Stimulated activated CD8-positive, alpha-beta memory T cell treated with anti-CD3 and anti-CD28 coated beads, Interleukin-2, amount 100 ng/mL, for 48 hours (primary cell): Measurements from ENCODE around the gene IGF2.

Experiments used
- DNase-seq, 2 donors: peaks; one replicate each; pipeline ENCODE4 v3.0.0-alpha.2; 2020; ENCODE audit warnings: low read depth in 2 of 2

Gene IGF2

DNA sequence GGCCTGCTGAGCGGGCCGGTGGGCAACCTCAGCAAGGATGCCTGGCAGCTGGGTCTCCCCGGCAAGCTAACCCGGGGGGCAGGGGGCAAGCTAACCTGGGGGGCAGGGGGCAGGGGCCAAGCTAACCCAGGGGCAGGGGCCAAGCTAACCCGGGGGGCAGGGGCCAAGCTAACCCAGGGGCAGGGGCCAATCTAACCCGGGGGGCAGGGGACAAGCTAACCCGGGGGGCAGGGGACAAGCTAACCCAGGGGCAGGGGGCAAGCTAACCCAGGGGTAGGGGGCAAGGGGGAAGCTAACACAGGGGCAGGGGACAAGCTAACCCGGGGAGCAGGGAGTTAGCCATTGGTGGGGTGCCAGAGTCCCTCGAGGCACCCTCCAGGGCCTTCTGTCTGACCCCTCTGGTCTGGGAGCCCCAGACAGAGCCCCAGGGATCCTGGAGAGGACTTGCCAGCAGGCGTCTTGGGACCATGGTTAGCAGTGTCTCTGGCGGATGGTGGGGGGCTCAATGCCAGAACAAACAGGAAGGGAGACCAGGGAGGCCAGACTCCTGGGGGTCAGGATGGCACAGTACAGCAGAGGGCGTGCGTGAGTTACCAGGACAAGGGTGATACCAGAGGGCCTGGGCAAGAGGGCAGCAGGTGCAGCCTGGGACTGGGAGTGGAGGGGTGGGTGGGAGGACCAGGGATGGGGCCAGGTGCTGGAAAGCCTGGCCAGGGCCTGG lies 16.1 kb downstream of the IGF2 start:
- DNase-seq = no peak

DNA sequence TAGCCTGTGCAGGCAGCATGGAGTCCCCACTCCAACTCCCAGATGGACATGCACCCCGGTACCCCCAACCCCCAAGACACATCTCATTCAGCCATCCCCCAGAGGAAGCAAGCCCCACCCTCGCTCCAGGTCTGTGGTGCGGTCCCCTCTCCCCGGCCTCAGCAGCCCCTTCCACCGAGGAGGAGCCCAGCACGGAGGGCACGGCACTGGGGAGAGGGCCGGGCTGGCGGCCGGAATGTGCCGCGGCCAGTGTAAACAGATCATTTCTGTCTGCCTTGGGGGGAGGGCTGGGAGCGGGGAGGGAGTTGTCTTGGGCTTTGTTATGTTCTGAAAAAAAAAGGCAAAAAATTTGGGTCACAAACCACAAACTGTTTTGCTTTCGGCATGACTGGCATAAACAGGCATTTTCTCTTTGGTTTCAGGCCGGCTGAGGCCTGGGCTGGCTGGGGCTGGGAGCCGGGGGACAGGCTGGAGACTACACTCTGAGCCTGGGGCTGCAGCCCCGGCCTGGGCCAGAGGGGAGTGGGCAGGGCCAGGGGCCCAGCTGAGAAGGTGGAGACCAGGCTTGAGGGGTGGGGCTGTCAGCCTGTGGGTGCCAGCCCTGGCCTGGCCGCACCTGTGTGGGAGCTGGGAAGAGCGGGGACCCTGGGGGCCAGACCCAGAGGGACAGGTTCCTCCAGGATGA lies 16.8 kb downstream of the IGF2 start:
- DNase-seq = no peak

DNA sequence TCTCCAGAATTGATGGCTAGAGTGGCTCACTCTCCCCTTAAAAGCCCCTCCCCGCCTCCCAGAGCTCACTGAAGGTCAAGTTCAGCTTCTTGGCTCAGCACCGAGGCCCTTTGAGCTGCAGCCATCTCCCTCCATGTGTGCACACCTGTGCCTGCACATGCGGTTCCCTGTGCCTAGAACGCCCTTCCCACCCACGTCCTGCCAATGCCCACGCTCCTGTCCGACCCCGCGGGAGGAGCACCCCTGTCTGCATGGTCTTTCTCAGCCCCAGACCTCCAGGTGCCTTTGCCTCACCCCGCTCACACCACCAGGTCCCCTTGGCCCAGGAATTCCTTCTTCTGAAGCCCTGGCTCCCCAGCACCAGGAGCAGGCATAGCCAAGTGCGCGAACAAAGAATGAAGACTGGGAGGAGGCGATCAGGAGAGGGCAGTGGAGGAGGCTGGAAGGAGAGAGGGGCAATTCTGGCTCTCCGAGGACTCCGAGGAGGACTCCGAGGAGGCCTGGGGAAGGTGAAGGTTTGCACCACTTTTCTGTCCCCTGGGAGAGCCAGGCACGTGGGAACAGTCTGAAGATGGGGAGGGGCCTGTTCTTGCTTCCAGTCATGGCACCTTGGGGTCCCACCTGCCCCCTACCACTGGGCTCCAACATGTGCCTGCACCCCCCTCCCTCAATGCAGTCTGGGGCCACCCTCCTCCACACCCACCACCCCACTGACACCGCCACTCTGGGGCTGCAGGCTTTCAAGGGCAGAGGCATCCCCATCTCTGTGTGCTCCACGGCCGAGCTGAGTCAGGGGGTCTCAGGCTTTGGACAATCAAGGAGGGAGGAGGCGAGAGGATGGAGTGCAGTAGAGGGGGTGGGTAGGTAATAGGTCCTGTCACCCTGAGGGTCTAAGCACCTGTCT lies 17.7 kb downstream of the IGF2 start:
- no peak for DNase-seq

DNA sequence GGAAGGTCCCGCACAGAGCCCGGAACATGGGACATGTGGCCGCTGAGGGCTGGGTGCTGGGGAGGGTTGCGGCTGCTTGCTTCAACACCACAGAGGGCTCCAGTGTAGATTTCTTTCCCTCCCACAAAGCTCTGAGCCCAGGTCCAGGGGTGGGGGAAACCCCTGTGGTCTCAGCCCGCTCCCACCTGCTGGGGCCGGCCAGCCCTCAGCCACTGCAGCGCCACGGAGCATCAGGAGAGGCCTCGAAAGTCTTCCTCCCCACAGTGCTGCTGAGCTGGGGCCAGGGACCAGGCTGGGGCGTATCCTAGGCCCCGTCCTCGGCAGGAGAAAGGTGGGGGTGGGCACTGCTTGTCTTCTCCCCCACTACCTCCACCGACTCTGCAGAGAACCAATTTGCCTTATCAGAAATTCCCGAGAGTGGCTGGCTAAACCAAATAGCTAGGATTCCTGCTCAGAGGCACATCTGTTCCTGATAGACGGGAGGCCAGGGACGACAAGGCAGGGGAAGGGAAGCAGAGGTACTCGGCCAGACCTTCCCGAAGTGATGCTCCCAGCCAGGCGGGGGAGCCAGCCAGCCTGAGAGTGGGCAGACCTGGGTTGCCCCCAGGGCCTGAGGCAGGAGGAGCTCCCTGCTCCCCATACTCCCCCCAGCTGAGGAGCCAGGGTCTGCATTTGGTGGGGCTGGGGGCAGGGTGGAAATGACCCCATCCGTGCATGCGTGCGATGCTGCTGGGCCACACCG lies 18.7 kb downstream of the IGF2 start:
- no peak for DNase-seq

DNA sequence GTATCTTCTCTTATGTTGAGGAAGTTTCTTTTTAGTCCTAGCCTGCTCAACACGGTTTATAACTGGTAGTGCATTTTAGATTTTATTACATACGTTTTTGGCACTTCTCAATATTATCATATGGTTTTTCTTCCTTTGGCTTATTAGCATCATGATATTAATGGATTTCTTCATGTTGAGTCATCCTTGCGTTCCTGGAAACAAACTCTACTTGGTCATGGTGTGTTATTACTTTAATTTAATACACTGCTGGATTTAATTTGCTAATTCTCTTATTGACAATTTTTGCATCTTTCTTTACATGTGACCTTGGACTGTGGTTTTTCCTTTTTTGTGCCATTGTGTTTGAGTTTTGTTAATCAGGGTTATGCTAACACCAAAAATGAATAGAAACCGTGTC lies 20.5 kb downstream of the IGF2 start:
- DNase-seq = no peak

DNA sequence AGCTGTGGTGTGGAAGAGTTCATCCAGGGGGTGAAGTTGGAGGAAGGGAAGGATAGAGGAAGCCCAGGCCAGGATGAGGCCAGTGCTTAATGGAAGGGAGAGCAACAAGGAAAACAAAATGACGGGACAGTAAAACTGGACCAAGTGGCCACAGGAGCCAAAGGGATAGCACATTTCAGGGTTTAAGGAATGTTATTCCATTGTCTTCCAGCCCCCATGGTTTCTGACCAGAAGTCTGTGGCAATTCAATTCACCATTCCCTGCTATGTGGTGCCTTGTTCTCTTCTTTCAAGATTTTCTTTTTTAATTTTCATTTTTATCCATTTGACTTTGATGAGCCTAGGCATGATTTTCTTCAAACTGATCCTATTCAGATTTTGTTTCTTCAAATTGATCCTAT lies 22.5 kb downstream of the IGF2 start:
- no peak for DNase-seq

DNA sequence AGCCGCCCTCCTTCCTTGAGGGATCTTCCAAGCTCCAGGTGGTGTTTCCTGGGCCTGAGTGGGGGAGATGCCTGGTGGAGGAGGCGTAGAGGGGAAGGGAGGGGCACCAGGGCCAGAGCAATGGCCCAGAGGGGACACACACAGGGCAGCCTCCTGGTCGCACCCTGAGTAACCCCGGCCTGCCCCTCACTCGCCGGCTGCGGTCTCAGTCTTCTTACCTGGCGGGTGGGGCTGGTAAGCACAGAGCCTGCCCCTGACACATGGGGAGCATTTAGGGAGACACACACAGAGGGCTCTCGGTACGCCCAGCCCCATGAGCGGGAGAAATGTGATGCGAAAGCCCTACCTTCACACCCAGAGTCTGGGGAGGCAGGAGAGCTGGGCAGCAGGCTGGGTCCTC lies 23.9 kb downstream of the IGF2 start:
- DNase-seq = no peak

DNA sequence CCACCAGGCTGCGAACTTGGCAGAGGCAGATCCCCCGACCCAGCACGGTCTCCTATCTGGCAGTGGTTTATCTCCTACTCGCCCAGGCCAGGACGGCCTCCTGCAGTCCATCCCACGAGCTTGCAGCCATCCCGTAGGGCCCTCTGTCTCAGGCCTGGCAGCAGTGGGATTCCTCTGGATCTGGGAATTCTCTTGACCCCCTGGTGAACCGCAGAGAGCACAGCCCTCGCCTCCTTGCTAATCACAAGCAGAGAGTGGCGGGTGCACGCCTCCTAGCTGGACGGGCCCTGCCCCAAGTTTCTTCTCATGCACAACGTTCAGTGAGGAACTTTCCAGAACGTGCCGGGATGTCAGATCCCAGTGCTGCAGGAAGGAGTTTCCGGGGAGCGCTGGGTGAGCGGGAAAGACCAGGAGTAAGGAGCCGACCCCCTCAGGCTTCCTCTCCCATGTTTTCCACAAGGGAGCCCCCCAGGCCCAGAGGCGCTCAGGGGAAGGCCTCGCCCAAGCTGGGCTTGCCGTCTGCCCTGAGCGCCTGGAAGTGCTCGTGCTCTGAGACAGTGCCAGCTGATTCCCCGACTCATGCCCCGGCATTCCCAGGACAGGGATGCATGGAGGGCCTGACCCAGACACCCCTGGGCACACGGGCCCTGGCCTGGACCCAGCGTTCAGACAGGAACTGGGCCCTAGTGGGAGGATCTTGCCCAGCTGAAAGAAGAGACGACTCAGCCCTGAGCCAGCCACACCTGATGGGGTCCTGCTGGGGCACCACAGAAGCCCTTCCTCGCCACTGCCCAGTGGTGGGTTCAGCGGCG lies 24.6 kb downstream of the IGF2 start:
- DNase-seq = no peak

DNA sequence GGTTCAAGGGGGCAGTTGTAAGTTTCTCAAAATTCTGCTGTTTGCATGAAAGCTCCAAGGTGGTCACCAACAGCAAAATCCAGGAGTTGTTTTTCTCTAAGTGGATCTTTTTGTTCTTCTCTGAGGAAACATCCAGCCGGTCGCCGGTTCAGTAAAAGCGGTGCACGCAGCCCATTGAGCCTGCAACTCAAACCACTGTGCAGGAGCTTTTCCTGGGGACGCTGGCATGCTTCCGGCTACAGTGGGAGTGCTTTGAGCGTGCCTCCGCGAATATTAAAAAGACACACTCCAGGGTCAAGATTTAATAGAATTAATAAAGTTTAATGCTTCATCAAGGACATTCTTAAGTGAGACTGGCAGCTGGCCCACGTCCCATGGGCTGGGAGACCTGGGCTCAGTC lies 25.4 kb downstream of the IGF2 start:
- DNase-seq = no peak

DNA sequence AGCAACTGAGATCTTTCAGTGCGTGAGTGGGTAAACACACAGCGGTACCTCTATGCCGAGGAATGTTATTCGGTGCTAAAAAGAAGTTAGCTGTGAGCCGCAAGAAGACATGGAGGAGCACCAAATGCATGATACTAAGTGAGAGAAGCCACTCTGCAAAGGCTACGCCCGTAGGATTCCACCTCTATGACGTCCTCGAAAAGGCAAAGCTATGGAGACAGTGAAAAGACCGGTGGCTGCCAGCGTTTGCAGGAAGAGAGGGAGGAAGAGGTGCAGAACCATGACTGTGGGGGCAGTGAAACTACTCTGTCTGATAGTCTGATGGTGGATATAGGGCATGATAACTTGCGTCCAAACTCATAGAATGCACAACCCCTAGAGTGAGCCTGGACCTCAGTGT lies 28.7 kb downstream of the IGF2 start:
- no peak for DNase-seq

DNA sequence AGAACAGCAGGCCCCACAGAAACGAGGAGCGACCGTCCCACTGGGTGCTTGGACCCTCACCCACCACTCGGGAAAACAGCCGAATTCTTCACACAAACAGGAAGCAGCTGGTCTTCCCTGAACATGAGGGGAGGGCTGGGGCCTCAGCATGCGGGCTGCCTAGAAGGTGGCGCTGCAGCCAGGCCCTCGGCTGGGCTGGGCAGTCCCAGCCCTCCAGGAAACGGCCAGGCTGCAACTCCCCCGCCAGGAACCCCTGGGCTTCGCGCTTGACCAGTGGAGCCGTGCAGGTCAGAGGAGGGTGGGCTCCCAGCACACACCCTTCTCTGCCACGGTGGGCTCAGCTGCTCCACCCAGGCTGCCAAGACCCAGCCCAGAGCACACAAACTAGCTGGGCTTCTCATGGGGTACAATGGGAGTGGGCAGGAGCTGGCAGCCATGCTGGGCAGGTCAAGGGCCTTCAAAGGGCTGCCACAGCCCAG lies 29.6 kb downstream of the IGF2 start:
- DNase-seq = no peak

DNA sequence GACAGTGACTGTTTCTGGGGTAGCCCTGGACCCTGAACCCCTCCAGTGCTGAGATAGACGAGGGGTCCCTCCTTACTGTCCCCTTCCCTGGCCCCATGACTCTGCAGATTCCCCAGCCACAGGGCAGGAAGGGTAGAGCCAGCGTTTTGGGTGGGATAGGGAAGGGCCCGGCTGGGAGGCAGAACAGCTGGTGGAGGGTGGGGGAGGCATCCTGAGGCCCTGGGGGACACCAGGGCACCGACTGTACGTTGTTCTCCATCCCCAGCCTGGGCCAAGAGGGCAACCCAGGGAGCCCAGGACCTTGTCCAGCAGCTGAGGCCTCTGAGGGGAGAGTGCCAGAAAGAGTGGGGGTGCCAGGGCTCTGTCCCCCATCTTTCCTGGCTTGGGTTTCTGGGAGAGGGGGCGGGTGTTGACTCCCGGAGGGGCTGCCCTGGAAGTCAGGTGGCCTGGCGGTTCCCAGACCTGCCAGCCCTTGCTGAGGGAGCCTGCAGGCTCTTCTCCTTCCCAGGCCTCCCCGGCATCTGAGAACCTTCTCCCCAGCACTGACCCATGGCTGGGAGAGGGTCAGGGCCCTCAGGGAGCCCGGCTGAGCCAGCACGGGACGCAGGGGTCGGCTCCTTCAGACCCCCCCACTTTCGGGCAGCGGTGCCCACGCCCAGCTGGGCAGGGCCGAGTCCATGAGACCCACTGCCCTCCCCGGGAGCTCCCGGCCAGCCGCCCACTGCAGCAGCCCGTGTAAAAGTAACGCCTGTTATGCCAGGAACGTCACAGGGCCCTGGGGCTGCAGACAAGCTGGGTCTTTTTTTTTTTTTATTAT lies 30.3 kb downstream of the IGF2 start:
- no peak for DNase-seq

DNA sequence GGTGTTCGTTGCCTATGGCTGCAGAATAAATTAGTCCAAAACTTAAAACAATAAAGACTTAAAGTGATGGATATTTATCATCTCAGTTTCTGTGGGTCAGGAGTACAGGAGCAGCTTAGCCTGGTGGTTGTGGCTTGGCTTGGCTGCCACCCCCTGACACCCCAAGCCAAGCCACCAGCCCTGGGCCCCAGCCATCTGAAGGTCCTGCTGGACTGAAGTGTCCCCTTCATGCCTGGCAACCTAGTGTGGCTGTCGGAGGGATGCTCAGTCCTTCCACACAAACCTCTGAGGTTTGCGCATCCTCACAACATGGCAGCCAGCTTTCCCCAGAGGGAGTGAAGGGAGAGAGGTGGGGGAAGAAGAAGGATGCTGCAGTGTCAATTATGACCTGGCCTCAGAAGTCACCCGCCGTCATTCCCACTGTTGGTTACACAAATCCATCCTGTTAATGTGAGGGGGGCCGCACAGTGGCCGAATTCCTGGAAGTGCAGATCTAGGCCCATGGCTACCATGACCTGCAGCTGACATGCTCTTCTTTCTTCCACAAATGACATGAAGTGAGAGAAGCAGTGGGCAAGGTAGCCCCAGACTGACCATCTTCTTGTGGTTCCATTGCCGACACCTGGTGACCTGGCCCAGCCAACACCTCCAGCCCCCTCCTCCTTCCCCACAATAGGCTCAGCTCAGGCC lies 31.1 kb downstream of the IGF2 start:
- no peak for DNase-seq

DNA sequence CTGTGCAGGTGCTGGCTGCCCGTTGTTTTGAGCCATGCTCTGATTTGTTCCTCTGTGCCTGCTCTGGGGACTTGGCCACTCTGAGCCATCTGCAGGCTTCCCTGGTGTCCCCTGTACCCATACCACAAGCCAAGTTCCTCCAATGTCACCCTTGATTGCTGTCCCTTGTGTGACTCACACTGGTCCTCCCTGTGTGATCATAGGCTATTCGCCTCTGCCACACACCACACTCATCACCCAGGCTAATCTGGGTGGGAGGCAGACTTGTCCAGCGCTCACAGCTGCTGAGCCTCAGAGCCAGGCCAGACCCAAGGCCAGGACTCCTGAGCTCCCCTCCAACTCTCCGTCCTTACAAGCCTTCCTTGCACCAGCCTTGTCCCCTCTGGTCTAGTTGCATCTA lies 31.7 kb downstream of the IGF2 start:
- no peak for DNase-seq

DNA sequence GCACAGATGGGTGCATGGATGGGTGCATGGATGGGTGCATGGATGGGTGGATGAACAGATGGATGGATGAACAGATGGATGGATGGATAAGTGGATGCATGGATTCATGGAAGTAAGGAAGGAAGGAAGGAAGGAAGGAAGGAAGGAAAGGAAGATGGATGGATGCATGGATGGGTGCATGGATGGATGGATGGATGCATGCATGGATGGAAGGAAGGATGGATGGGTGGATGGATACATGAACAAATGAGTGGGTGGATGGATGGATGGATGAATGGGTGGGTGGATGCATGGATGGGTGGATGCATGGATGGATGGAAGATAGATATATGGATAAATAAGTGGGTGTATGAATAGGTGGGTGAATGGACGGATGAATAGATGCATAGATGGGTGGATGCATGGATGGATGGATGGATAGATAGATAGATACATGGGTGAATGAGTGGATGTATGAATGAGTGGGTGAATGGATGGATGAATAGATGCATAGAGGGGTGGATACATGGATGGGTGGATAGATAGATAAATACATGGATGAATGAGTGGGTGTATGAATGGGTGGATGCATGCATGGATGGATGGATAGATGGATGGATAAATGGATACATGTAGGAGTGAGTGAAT lies 32.5 kb downstream of the IGF2 start:
- DNase-seq = no peak

DNA sequence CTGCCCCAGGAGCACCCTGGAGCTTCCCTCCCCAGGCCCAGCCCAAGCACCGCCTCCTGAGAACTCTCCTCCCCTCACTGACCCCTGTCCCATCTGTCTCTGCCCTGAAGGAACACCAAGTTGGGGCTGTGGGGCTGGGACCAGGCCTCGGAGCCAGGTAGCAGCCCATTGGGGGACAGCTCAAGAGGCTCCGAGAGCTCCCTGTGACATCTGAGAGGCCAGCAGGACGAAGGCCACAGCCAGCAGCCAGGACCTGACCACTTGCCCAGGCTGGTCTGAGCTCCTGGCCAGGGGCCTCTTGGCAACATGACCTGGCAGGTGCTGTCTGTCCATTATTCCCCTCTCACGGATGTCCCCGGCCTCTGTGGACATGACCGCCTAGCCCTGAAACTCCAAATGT lies 33.7 kb downstream of the IGF2 start:
- no peak for DNase-seq

DNA sequence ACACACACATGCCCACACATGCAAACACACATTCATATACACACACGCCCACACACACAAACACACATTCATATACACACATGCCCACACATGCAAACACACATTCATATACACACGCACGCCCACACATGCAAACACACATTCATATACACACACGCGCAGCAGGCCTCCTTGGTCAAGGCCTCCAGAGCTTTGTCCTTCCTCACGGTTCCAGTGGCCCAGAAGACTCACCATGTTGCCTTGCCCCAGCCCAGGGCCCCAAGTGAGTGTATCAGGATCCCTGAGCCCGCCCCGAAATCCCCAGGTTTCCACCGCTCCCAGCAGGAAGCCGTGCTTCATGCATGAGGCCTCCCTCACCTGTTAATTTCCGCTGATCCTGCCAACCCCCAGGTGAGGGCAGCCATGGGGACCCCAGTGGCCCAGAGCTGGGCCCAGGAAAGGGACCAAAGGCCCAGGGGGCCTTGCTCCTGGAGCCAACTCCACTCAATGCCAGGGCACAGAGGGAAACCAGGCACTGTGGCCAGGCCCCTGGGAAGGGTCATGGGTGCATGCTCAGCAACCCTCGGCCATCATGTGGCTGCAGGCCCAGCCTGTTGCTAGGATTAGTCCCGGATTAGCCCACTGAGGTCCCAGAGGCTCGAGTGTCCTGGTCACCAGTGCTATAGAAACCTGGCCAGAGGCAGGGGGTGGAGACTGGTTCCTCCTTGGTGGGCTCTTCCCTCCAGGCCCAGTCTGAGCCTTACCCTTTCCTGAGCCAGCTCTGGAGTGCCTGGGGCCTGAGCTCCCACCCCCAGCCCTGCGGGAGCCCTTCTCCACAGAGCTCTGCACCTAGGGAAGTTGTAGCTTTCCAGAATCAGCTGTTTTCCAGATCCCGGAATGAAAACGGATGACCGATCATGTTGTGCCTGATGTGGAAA lies 34.4 kb downstream of the IGF2 start:
- DNase-seq = no peak
